Upper lobe of left lung (tissue), 6 donors: Measurements from ENCODE around the gene GDF15. TPM values are rescaled to one million over a fixed set of nuclear protein-coding genes. Genes with fewer than 3 reads are reported as not detected.

Experiments
- ATAC-seq, 2 donors: fragments of 200-7000 bp; cut with Tn5 transposase; one replicate each; pipeline ENCODE4 v1.9.1; 2022; ENCODE audit warnings: mild to moderate bottlenecking in 2 of 2, moderate library complexity in 2 of 2; ENCODE audit not compliant: low FRiP score in 2 of 2
- DNase-seq, 2 donors: peaks; one replicate each; pipeline ENCODE4 v3.0.0-alpha.2; 2019 to 2020
- H3K27ac ChIP-seq, 4 donors: fragments of 200-600 bp; sonication (generic); one replicate each; pipeline ENCODE4 v1.5.1; 2016 to 2019
- H3K27me3 ChIP-seq, 4 donors: fragments of 200-600 bp; sonication (generic); one replicate each; pipeline ENCODE4 v1.5.1; 2017 to 2019
- H3K36me3 ChIP-seq, 4 donors: fragments of 200-600 bp; sonication (generic); one replicate each; pipeline ENCODE4 v1.5.1; 2016 to 2019
- H3K4me1 ChIP-seq, 4 donors: fragments of 200-600 bp; sonication (generic); one replicate each; pipeline ENCODE4 v1.5.1; 2018 to 2019
- H3K4me3 ChIP-seq, 4 donors: fragments of 200-600 bp; sonication (generic); one replicate each; pipeline ENCODE4 v1.5.1; 2017 to 2019; ENCODE audit warnings: mild to moderate bottlenecking in 2 of 4, moderate library complexity in 1 of 4
- H3K9me3 ChIP-seq, 4 donors: fragments of 200-600 bp; sonication (generic); one replicate each; pipeline ENCODE4 v1.5.1; 2018 to 2019
- CTCF ChIP-seq, 6 experiments: fragments of 450-650 bp in 4 of 6; fragments of 200-600 bp in 2 of 6; sonication (generic) in 2 of 6; IDR thresholded peaks; one replicate each; pipeline ENCODE4 v1.5.1; 2016 to 2019; ENCODE audit warnings: antibody characterized with exemption in 6 of 6
- EP300 ChIP-seq, 4 donors: sonication (generic); formaldehyde crosslinking; IDR thresholded peaks; one replicate each; pipeline ENCODE4 v1.5.1; 2017; ENCODE audit warnings: antibody characterized with exemption in 4 of 4, control low read depth in 2 of 4
- POLR2A ChIP-seq, 4 donors: fragments of 450-650 bp; IDR thresholded peaks; one replicate each; pipeline ENCODE4 v1.5.1; 2016 to 2017; ENCODE audit warnings: antibody characterized with exemption in 4 of 4, mild to moderate bottlenecking in 2 of 4
- POLR2AphosphoS5 ChIP-seq, 2 donors: sonication (generic); formaldehyde crosslinking; IDR thresholded peaks; one replicate each; pipeline ENCODE4 v1.5.1; 2017; ENCODE audit warnings: antibody characterized with exemption in 2 of 2
- WGBS, 2 donors: methylation state at CpG; one replicate each; pipeline ENCODE4 v1.1.5; 2017 to 2018; 5-methylcytosine and 5-hydroxymethylcytosine counted together
- total RNA-seq, 6 donors: library from RNA; depleted of rRNA in 4 of 6; stranded (reverse); fragments of >200 nt in 4 of 6; gene quantifications; one replicate each; pipeline versions ENCODE4 v1.1.0 to v1.2.1, GENCODE V29; 2016 to 2021
- donor health status: DM: no; HTN: no; CAD: no; lungs with moderate emphysema.
- donor health status: DM: no; HTN: yes; CAD: no; lungs with severe emphysema.

GDF15 gene, protein sequence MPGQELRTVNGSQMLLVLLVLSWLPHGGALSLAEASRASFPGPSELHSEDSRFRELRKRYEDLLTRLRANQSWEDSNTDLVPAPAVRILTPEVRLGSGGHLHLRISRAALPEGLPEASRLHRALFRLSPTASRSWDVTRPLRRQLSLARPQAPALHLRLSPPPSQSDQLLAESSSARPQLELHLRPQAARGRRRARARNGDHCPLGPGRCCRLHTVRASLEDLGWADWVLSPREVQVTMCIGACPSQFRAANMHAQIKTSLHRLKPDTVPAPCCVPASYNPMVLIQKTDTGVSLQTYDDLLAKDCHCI
- total RNA-seq, result 100 to 1,000 TPM in 2 of 6 donors, 10 to 100 TPM in 4; 42.5 to 126 (median 68.7) TPM

DNA sequence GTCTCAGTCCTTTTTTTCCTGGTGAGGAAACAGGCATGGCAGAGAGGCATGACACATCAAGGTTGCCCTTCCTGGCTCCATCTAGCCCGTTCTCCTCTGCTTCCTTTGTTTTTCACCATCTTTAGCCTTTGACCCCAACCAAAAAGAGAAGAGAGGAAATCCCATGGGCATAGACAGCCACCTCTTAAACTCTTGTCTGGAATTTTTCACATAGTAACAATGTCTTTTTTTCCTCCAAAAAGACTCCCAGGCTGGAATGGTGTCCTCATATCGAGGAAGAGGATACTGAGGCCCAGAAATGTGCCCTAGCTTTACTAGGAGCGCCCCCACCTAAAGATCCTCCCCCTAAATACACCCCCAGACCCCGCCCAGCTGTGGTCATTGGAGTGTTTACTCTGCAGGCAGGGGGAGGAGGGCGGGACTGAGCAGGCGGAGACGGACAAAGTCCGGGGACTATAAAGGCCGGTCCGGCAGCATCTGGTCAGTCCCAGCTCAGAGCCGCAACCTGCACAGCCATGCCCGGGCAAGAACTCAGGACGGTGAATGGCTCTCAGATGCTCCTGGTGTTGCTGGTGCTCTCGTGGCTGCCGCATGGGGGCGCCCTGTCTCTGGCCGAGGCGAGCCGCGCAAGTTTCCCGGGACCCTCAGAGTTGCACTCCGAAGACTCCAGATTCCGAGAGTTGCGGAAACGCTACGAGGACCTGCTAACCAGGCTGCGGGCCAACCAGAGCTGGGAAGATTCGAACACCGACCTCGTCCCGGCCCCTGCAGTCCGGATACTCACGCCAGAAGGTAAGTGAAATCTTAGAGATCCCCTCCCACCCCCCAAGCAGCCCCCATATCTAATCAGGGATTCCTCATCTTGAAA lies at the start of gene GDF15:
Gene GDF15 (plus strand): TSS at position 484 of the 868 bp plus-strand sequence. CDS start 32 bp downstream, at position 516.
- no peaks in the 10 kb centered on the region for H3K27me3 ChIP-seq
- no peaks in the 10 kb centered on the region for H3K36me3 ChIP-seq
- peak within 1 kb of the TSS; percentile 11 to 73 (median 49) for H3K27ac ChIP-seq
- TF ChIP-seq CTCF (IDR thresholded peaks at IDR 0.05) (peak; percentile 51 to 74 (median 62)), POLR2AphosphoS5 (IDR thresholded peaks at IDR 0.05) (peak; percentile 47 to 91), POLR2A (IDR thresholded peaks at IDR 0.05) (peak in 3 of 4 donors; percentile 40 to 89 (median 48)), EP300 (IDR thresholded peaks at IDR 0.05) (peak in 1 of 4 donors; percentile 5)
- peaks cover 18 to 50% (median 38%) of the 10 kb centered on the region in 4 donors for H3K4me1 ChIP-seq
- DNase-seq (peak; percentile 90 to 92), ATAC-seq (peak; percentile 86 to 88)
- peak within 1 kb of the TSS; percentile 24 to 52 (median 42) for H3K4me3 ChIP-seq
- no peaks in the 10 kb centered on the region for H3K9me3 ChIP-seq
- 41% methylated on average over 22 to 26 of the region's 33 CpGs for WGBS, 2 donors

- no peaks in the 10 kb centered on the region for H3K9me3 ChIP-seq
- no peak for ATAC-seq
- DNase-seq, result no peak
- H3K4me1 ChIP-seq, result peaks cover 11 to 17% (median 15%) of the 10 kb centered on the region in 4 donors
- TF ChIP-seq CTCF (IDR thresholded peaks at IDR 0.05), result no peak
- WGBS, 2 donors, result 78 to 86% methylated on average over 9 of the region's 9 CpGs
- H3K27me3 ChIP-seq, result no peaks in the 10 kb centered on the region
- H3K36me3 ChIP-seq, result peaks cover 0 to 3% (median 0%) of the 10 kb centered on the region in 4 donors
- no peak overlapping the region for H3K4me3 ChIP-seq
- H3K27ac ChIP-seq, result no peak overlapping the region
Observed at GRCh38 chr19:18338541-18338940, 47.4 kb upstream of the GDF15 start.

- no peaks in the 10 kb centered on the region for H3K9me3 ChIP-seq
- 31 to 52% methylated on average over 6 of the region's 6 CpGs for WGBS, 2 donors
- H3K27me3 ChIP-seq, result no peaks in the 10 kb centered on the region
- ATAC-seq, result no peak
- no peak for TF ChIP-seq POLR2A (IDR thresholded peaks at IDR 0.05)
- no peak for TF ChIP-seq EP300 (IDR thresholded peaks at IDR 0.05)
- TF ChIP-seq CTCF (IDR thresholded peaks at IDR 0.05), result peak in 1 of 6 experiments; percentile 18
- TF ChIP-seq POLR2AphosphoS5 (IDR thresholded peaks at IDR 0.05), result no peak
- peak overlapping the region in 1 of 4 donors; percentile 89 for H3K27ac ChIP-seq
- peak overlapping the region in 3 of 4 donors; percentile 74 to 92 (median 83) for H3K4me3 ChIP-seq
- peaks cover 0 to 10% (median 2%) of the 10 kb centered on the region in 4 donors for H3K36me3 ChIP-seq
- H3K4me1 ChIP-seq, result peaks cover 11 to 17% (median 15%) of the 10 kb centered on the region in 4 donors
- DNase-seq, result no peak
Observed at GRCh38 chr19:18339723-18340122, 46.2 kb upstream of the GDF15 start.

DNA sequence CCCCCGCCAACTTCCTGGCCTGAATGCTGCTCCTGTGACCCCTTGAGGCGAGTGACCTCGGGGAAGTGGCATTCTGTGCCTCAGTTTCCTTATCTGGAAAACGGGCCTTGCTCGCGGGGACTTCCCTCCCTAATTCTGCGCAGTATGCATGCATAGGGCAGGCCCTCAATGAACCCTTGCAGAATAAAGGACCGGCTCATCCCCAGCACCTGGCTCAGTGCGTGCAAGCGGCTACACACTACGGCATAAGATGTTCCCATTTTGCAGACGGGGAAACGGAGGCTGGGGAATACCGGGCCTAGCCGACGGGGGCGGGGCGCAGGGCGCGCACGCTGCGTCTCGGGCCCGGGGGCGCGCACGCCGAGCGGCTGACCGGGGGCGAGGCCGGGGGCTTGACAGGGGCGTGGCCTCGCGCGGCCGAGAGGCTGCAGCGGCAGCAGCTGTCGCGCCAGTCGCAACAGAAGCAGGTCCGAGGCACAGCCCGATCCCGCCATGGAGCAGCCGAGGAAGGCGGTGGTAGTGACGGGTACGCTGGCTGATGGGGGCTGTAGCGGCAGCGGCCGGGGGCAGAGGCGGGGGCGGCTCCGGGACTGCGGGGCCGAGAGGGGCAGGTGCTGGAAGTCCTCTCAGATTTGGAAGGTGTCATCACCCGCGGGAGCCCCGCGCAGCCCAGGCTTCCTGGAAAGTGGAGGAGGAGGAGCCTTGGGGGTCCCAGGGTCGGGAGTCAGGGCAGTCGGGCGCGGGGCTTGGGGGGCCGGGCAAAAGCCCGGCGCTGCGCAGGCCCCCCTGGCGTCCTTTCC lies 45.6 kb upstream of the GDF15 start, which contains the start of gene PGPEP1:
Gene PGPEP1 (plus strand): TSS at position 409 of the 800 bp plus-strand sequence. CDS start 84 bp downstream, at position 493.
- Histone ChIP-seq H3K9me3 (no peaks in the 10 kb centered on the region), H3K4me3 (peak within 1 kb of the TSS; percentile 74 to 92 (median 88)), H3K27me3 (no peaks in the 10 kb centered on the region), H3K27ac (peak within 1 kb of the TSS; percentile 74 to 89 (median 86)), H3K36me3 (peaks cover 0 to 12% (median 5%) of the 10 kb centered on the region in 4 donors), H3K4me1 (peaks cover 11 to 17% (median 15%) of the 10 kb centered on the region in 4 donors)
- 7 to 39% methylated on average over 7 to 41 of the region's 69 CpGs for WGBS, 2 donors
- ATAC-seq, result peak; percentile 77 to 96
- TF ChIP-seq EP300 (IDR thresholded peaks at IDR 0.05), result no peak
- TF ChIP-seq POLR2A (IDR thresholded peaks at IDR 0.05), result peak in 3 of 4 donors; percentile 18 to 71 (median 51)
- TF ChIP-seq POLR2AphosphoS5 (IDR thresholded peaks at IDR 0.05), result peak; percentile 64 to 75
- TF ChIP-seq CTCF (IDR thresholded peaks at IDR 0.05), result peak in 1 of 6 experiments; percentile 12
- DNase-seq, result peak; percentile 79 to 97
